HFFc6 (cell line): ENCODE results near the gene LRG1. TPM values are rescaled to one million over a fixed set of nuclear protein-coding genes. Genes with fewer than 3 reads are reported as not detected.

Experiments used
- DNase-seq: peaks from one replicate; pipeline ENCODE4 v3.0.0-alpha.2; 2018
- H3K27ac Mint-ChIP-seq: 2 replicates; pipeline ENCODE4 v1.8.0; 2020; ENCODE audit warnings: mild to moderate bottlenecking, mixed read lengths
- H3K27me3 Mint-ChIP-seq: 2 replicates; pipeline ENCODE4 v1.8.0; 2021; ENCODE audit warnings: mild to moderate bottlenecking, moderate library complexity, mixed read lengths; ENCODE audit not compliant: insufficient read depth
- H3K36me3 Mint-ChIP-seq: 2 replicates; pipeline ENCODE4 v1.8.0; 2021; ENCODE audit warnings: low read depth, mixed read lengths
- H3K4me1 Mint-ChIP-seq: 2 replicates; pipeline ENCODE4 v1.8.0; 2020; ENCODE audit warnings: low read depth, mixed read lengths
- H3K4me3 Mint-ChIP-seq: 2 replicates; pipeline ENCODE4 v1.8.0; 2020; ENCODE audit warnings: mild to moderate bottlenecking, moderate library complexity, mixed read lengths
- H3K9me3 Mint-ChIP-seq: 2 replicates; pipeline ENCODE4 v1.8.0; 2020; ENCODE audit warnings: mild to moderate bottlenecking, mixed read lengths
- total RNA-seq, 6 experiments: library from RNA; stranded (reverse); fragmentation: NEBNext Ultra II Directional; extraction: Animal tissue kit (Norgen Biotek cat#: 25700); gene quantifications; 2 replicates in 1 of 6; 3 replicates in 5 of 6; pipeline ENCODE4 v1.2.3, GENCODE V29; 2021
- TF ChIP-seq, protein P1 (sequence below): fragments of 200-600 bp; sonication (generic); IDR thresholded peaks from 2 replicates; pipeline ENCODE4 v1.5.0; 2021; ENCODE audit warnings: antibody characterized with exemption, mild to moderate bottlenecking

LRG1 gene
- total RNA-seq, 6 experiments from 2014 or later: not detected

DNA sequence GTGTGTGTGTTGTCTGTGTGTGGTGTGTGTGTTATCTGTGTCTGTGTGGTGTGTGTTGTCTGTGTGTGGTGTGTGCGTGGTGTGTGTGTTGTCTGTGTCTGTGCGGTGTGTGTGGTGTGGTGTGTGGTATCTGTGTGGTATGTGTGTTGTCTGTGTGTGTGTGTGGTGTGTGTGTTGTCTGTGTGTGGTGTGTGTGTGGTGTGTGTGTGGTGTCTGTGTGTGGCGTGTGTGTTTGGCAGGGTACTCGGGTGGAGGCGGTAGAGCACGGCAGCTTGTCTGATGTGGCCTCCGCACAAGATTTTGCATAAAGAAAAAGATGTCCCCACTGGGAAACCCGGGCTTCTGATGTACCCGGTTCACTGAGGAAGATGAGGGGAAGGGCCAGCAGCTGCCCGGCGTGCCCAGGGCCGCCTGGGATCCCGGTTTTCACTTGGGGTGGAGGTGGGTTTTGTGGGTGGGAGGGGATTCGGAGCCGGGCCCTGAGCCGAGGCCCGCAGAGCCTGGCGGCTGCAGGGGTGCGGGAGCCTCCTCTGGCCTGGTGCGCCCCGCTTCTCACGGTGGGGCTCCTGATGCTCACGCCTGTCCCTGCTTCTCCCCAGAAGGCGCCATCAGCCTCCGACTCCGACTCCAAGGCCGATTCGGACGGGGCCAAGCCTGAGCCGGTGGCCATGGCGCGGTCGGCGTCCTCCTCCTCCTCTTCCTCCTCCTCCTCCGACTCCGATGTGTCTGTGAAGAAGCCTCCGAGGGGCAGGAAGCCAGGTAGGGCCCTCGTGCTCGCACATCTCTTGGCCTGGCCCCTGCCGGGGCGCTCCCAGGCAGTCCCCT lies 46.5 kb downstream of the LRG1 start:
- DNase-seq: no peak
- Mint-ChIP-seq H3K27ac (no peak overlapping the region), H3K36me3 (peaks cover 17% of the 10 kb centered on the region), H3K27me3 (no peaks in the 10 kb centered on the region), H3K9me3 (no peaks in the 10 kb centered on the region), H3K4me1 (no peaks in the 10 kb centered on the region), H3K4me3 (no peak overlapping the region)
- TF ChIP-seq, protein P1, sequence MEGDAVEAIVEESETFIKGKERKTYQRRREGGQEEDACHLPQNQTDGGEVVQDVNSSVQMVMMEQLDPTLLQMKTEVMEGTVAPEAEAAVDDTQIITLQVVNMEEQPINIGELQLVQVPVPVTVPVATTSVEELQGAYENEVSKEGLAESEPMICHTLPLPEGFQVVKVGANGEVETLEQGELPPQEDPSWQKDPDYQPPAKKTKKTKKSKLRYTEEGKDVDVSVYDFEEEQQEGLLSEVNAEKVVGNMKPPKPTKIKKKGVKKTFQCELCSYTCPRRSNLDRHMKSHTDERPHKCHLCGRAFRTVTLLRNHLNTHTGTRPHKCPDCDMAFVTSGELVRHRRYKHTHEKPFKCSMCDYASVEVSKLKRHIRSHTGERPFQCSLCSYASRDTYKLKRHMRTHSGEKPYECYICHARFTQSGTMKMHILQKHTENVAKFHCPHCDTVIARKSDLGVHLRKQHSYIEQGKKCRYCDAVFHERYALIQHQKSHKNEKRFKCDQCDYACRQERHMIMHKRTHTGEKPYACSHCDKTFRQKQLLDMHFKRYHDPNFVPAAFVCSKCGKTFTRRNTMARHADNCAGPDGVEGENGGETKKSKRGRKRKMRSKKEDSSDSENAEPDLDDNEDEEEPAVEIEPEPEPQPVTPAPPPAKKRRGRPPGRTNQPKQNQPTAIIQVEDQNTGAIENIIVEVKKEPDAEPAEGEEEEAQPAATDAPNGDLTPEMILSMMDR: no peak

GRCh38 chr19:4492337-4493103 lies 47.3 kb downstream of the LRG1 start:
- Mint-ChIP-seq H3K4me1 (no peaks in the 10 kb centered on the region), H3K27ac (no peak overlapping the region), H3K9me3 (no peaks in the 10 kb centered on the region), H3K4me3 (no peak overlapping the region), H3K27me3 (no peaks in the 10 kb centered on the region), H3K36me3 (peaks cover 18% of the 10 kb centered on the region)
- TF ChIP-seq, protein P1: no peak
- no peak for DNase-seq

DNA sequence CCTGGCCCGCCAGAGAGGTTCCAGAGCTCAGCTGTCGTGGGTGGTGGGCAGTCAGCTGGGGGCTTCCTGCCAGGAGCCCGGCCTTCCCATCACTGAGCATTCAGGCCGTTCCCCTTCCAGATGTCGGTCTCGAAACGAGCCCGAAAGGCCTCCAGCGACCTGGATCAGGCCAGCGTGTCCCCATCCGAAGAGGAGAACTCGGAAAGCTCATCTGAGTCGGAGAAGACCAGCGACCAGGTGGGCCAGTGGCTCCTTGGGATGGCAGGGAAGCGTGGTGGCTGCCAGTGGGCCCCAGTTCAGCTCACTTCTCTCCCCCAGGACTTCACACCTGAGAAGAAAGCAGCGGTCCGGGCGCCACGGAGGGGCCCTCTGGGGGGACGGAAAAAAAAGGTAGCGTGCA lies 48.4 kb downstream of the LRG1 start:
- Mint-ChIP-seq H3K36me3 (peaks cover 22% of the 10 kb centered on the region), H3K4me3 (no peak overlapping the region), H3K27me3 (no peaks in the 10 kb centered on the region), H3K9me3 (no peaks in the 10 kb centered on the region), H3K27ac (no peak overlapping the region), H3K4me1 (no peaks in the 10 kb centered on the region)
- TF ChIP-seq, protein P1: no peak
- no peak for DNase-seq

DNA sequence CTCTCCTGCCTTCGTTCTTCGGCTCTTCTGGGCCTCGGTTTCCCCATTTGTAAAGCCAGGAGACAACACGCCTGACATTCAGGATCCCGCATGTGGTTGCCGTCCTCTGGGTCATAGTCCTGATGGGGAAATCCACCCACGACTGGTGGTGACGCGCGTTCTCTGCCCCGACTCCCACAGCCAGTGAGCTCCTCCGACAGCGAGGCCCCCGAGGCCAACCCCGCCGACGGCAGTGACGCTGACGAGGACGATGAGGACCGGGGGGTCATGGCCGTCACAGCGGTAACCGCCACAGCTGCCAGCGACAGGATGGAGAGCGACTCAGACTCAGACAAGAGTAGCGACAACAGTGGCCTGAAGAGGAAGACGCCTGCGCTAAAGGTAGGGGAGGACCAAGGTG lies 51.3 kb downstream of the LRG1 start:
- no peaks in the 10 kb centered on the region for H3K9me3 Mint-ChIP-seq
- no peak overlapping the region for H3K27ac Mint-ChIP-seq
- H3K36me3 Mint-ChIP-seq: peaks cover 33% of the 10 kb centered on the region
- TF ChIP-seq, protein P1: no peak
- DNase-seq: no peak
- peaks cover under 1% of the 10 kb centered on the region; the same call in 1 of the 2 replicates for H3K27me3 Mint-ChIP-seq
- H3K4me1 Mint-ChIP-seq: no peaks in the 10 kb centered on the region
- no peak overlapping the region for H3K4me3 Mint-ChIP-seq

DNA sequence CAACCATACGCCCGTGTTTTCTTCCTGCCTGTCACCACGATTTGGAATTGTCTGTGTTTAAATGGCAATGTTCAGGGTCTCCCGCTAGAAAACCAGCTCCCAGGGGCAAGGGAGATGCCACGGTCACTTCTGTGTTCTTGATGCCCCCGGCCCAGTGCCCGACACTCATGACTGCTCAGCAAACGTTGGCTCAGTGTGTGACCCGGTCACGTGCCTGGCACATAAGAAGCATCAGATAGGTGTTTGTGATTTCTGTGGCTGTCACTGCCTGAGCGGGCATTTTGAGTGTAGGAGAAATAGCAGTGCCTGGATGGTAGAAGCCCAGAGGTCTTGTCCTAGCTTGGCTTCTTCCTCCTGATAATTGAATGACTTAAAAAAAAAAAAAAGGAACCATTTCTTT lies 52.3 kb downstream of the LRG1 start:
- no peak overlapping the region for H3K4me3 Mint-ChIP-seq
- no peaks in the 10 kb centered on the region for H3K4me1 Mint-ChIP-seq
- DNase-seq: no peak
- no peak overlapping the region for H3K27ac Mint-ChIP-seq
- TF ChIP-seq, protein P1: no peak
- peaks cover 2% of the 10 kb centered on the region; the same call in 1 of the 2 replicates for H3K27me3 Mint-ChIP-seq
- no peaks in the 10 kb centered on the region for H3K9me3 Mint-ChIP-seq
- H3K36me3 Mint-ChIP-seq: peaks cover 36% of the 10 kb centered on the region

Other genes starting within 250 kb of the LRG1 start
- gene TMIGD2, start 237.6 kb downstream of the LRG1 start, total RNA-seq: not detected
- 10 to 100 TPM in 5 of 6 experiments, 1 to 10 TPM in 1; 9.2 to 15.2 (median 12.2) TPM for gene FSD1, start 235.4 kb downstream of the LRG1 start, total RNA-seq
- gene STAP2, start 201.2 kb downstream of the LRG1 start, total RNA-seq: 1 to 10 TPM in 4 of 6 experiments, under 1 TPM in 2; 0.24 to 2.7 (median 1.9) TPM
- 10 to 100 TPM; 11.7 to 15.0 (median 12.1) TPM for gene MPND, start 196.5 kb downstream of the LRG1 start, total RNA-seq
- 100 to 1,000 TPM; 102 to 126 (median 110) TPM for gene SH3GL1, start 139.5 kb downstream of the LRG1 start, total RNA-seq
- 10 to 100 TPM; 18.3 to 26.3 (median 24.4) TPM for gene CHAF1A, start 137.4 kb downstream of the LRG1 start, total RNA-seq
- 100 to 1,000 TPM; 124 to 142 (median 131) TPM for gene UBXN6, start 82.2 kb downstream of the LRG1 start, total RNA-seq
- 10 to 100 TPM; 68.0 to 79.6 (median 74.2) TPM for gene HDGFL2, start 67.7 kb downstream of the LRG1 start, total RNA-seq
- gene PLIN4, start 21.6 kb downstream of the LRG1 start, total RNA-seq: not detected
- not detected for gene PLIN5, start 4.8 kb downstream of the LRG1 start, total RNA-seq
- gene SEMA6B, start 19.6 kb upstream of the LRG1 start, total RNA-seq: under 1 TPM; 0.05 to 0.30 (median 0.21) TPM
- 1 to 10 TPM; 4.5 to 8.2 (median 6.7) TPM for gene TNFAIP8L1, start 99.5 kb upstream of the LRG1 start, total RNA-seq
- gene MYDGF, start 130.3 kb upstream of the LRG1 start, total RNA-seq: 100 to 1,000 TPM; 266 to 322 (median 283) TPM
- 10 to 100 TPM; 68.4 to 82.2 (median 80.1) TPM for gene DPP9, start 183.8 kb upstream of the LRG1 start, total RNA-seq